Measurements from ENCODE around the gene SCGN. TPM values are rescaled to one million over a fixed set of nuclear protein-coding genes. Genes with fewer than 3 reads are reported as not detected.

Gene SCGN
- total and polyA plus RNA-seq, 11 donors: 0.27 to 12.0 (median 1.1) TPM; not detected in 3

DNA sequence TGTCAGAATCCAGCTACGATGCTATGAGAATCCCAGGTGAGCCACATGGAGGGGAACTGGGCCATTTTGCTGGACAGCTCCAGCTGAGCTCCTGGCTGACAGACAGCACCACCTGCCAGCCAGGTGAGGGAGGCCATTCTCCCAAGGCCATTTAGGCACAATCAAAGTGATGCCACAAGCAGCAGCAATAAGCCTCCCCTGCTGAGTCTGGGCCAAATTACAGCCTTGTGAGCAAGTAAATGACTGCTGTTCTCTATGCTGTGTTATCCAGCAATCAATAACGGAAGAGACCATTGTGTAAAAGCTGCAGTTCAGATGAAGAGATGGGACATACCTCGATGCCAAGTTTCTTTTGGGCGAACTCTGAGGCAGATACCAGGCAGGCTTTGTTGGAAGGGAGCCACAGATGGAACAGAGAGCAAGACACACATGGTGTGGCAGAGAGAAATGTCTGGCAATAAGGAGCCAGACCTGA lies 14.0 kb upstream of the SCGN start:
- WGBS, 4 donors: 52 to 66% (median 61%) methylated on average over 4 of the region's 4 CpGs
- intact Hi-C loops (cut with DNase I): no loop called here

DNA sequence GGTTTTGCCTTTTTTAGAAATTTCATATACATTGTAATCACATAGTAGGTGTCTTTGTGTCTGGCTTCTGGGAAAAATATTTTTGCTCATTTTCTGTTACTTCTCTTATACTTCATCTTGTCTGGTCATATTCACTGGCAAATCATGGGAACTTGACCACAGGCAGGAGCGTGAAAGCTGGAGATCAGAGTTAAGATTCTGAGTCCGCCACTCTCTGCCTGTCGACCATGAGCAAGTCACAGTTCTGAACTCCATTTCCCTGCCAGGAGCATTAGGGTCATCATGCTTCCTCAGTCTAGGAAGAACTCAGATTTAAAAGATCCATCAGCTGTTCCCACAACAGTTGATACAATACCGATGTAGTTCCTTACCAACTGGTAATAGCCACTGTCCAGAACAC lies 12.4 kb upstream of the SCGN start:
- H3K9me3 ChIP-seq: no peaks in the 10 kb centered on the region
- no peaks in the 10 kb centered on the region for H3K36me3 ChIP-seq
- H3K27me3 ChIP-seq: peaks cover 0 to 29% (median 3%) of the 10 kb centered on the region in 9 donors
- WGBS, 4 donors: 70 to 77% (median 72%) methylated on average over 4 of the region's 4 CpGs
- no peaks in the 10 kb centered on the region for H3K4me1 ChIP-seq
- DNase-seq (no peak), ATAC-seq (no peak)
- TF ChIP-seq, protein P1, sequence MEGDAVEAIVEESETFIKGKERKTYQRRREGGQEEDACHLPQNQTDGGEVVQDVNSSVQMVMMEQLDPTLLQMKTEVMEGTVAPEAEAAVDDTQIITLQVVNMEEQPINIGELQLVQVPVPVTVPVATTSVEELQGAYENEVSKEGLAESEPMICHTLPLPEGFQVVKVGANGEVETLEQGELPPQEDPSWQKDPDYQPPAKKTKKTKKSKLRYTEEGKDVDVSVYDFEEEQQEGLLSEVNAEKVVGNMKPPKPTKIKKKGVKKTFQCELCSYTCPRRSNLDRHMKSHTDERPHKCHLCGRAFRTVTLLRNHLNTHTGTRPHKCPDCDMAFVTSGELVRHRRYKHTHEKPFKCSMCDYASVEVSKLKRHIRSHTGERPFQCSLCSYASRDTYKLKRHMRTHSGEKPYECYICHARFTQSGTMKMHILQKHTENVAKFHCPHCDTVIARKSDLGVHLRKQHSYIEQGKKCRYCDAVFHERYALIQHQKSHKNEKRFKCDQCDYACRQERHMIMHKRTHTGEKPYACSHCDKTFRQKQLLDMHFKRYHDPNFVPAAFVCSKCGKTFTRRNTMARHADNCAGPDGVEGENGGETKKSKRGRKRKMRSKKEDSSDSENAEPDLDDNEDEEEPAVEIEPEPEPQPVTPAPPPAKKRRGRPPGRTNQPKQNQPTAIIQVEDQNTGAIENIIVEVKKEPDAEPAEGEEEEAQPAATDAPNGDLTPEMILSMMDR (IDR thresholded peaks at IDR 0.05): no peak
- no peak for TF ChIP-seq POLR2A (IDR thresholded peaks at IDR 0.05)
- no peak overlapping the region for H3K4me3 ChIP-seq
- intact Hi-C loops (cut with DNase I): no loop called here
- no peak overlapping the region for H3K27ac ChIP-seq

More for the DNA sequence above, 14.0 kb upstream of the SCGN start:
- TF ChIP-seq, protein P1 (IDR thresholded peaks at IDR 0.05): no peak
- no peak for TF ChIP-seq POLR2A (IDR thresholded peaks at IDR 0.05)
- H3K4me1 ChIP-seq: no peaks in the 10 kb centered on the region
- no peak for ATAC-seq
- peaks cover 0 to 24% (median 3%) of the 10 kb centered on the region in 9 donors for H3K27me3 ChIP-seq
- no peak for DNase-seq
- no peak overlapping the region for H3K4me3 ChIP-seq
- H3K9me3 ChIP-seq: no peaks in the 10 kb centered on the region
- no peak overlapping the region for H3K27ac ChIP-seq
- H3K36me3 ChIP-seq: no peaks in the 10 kb centered on the region

DNA sequence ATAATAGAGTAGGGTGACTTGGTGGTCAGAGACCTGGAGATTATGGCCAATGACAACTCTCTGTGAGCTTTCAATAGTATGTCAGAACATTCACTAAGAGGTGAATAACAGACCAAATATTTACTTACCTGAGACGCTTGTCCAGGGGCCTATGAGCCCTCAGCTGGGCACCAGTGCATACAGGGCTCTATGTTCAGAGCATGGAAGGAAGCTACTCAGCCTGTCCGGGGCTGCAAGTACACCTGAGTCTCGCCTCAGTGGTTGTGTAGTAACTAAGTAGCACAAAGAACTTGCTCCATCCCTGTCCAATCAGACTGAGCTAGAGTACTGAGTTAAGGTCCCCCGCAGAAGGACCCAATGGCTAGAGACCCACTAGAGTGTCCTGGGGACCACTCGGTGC lies 11.6 kb upstream of the SCGN start:
- WGBS, 4 donors: 79 to 86% (median 84%) methylated on average over 5 of the region's 5 CpGs
- DNase-seq: no peak
- intact Hi-C loops (cut with DNase I): no loop called here
- H3K4me1 ChIP-seq: no peaks in the 10 kb centered on the region
- TF ChIP-seq, protein P1 (IDR thresholded peaks at IDR 0.05): no peak
- no peak for TF ChIP-seq POLR2A (IDR thresholded peaks at IDR 0.05)
- H3K9me3 ChIP-seq: no peaks in the 10 kb centered on the region
- H3K4me3 ChIP-seq: no peak overlapping the region
- no peak overlapping the region for H3K27ac ChIP-seq
- peaks cover 0 to 29% (median 3%) of the 10 kb centered on the region in 9 donors for H3K27me3 ChIP-seq
- no peaks in the 10 kb centered on the region for H3K36me3 ChIP-seq
- ATAC-seq: no peak

DNA sequence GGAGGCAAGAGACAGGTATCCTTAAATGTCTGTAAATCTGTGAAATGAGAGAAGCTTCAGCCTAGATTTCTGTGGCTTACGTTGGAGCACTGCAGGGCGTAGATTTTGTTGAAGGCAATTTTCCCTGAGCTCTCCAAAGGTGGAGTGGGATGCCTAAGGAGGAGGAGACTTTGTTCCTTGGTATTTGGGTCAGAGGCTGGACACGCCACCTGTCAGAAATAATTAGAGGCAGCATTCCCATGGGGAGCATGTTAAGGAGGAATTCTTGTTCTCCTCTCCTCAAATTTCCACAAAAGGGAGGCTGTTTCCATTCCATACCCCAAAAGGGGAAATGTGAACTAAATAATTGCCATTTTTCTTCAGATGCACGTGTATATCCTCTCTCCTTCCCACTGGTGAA lies 11.1 kb upstream of the SCGN start:
- H3K27ac ChIP-seq: no peak overlapping the region
- DNase-seq: no peak
- no peak for TF ChIP-seq POLR2A (IDR thresholded peaks at IDR 0.05)
- TF ChIP-seq, protein P1 (IDR thresholded peaks at IDR 0.05): no peak
- 78 to 83% (median 80%) methylated on average over 4 of the region's 4 CpGs for WGBS, 4 donors
- H3K36me3 ChIP-seq: no peaks in the 10 kb centered on the region
- no peak for ATAC-seq
- no peak overlapping the region for H3K4me3 ChIP-seq
- no peaks in the 10 kb centered on the region for H3K4me1 ChIP-seq
- no peaks in the 10 kb centered on the region for H3K9me3 ChIP-seq
- intact Hi-C loops (cut with DNase I): no loop called here
- peaks cover 0 to 29% (median 3%) of the 10 kb centered on the region in 9 donors for H3K27me3 ChIP-seq
